ENCODE measurements around the gene ANO2. TPM values are rescaled to one million over a fixed set of nuclear protein-coding genes. Genes with fewer than 3 reads are reported as not detected.

Gene ANO2
- total RNA-seq, 2 experiments from 2014 or later: not detected

DNA sequence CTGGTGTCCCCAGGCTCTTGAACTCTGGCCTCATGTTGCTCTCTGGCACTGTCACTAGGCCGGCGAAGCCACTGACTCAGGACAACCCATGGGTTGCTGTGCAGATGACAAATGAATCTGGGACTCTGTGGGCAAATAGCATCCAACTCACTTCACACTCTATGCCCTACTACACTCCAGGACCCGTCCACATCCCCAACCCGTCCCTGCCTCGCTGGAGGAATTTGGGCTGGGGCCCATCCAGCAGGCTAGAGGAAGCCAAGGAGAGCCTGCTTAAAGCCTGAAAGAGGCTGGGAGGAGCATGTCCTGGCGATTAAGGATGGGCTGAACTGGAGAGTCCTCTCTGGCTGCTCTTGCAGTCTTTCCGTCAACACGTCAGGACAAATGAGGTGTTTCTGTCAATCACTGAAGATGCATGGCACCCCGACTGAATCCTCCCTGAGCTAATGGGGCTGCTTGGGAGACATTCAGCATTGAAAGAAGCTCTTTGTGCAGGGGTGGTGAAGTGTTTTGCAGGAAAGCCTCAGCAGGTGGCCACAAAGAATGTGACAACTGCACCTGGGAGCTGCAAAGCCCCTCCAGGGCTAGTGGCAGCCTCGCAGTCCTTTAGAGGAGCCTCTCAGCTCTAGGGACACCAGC is 71.7 kb downstream of the ANO2 start:
- Mint-ChIP-seq H3K4me1 (ENCODE audit: low read depth) (no peaks in the 10 kb centered on the region), H3K9me3 (no peaks in the 10 kb centered on the region), H3K27me3 (peaks cover 8% of the 10 kb centered on the region), H3K4me3 (no peak overlapping the region), H3K36me3 (ENCODE audit: low read depth) (no peaks in the 10 kb centered on the region), H3K27ac (no peak overlapping the region)
- CTCF ChIA-PET: no interaction called here
- TF ChIP-seq, protein P1, sequence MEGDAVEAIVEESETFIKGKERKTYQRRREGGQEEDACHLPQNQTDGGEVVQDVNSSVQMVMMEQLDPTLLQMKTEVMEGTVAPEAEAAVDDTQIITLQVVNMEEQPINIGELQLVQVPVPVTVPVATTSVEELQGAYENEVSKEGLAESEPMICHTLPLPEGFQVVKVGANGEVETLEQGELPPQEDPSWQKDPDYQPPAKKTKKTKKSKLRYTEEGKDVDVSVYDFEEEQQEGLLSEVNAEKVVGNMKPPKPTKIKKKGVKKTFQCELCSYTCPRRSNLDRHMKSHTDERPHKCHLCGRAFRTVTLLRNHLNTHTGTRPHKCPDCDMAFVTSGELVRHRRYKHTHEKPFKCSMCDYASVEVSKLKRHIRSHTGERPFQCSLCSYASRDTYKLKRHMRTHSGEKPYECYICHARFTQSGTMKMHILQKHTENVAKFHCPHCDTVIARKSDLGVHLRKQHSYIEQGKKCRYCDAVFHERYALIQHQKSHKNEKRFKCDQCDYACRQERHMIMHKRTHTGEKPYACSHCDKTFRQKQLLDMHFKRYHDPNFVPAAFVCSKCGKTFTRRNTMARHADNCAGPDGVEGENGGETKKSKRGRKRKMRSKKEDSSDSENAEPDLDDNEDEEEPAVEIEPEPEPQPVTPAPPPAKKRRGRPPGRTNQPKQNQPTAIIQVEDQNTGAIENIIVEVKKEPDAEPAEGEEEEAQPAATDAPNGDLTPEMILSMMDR (IDR thresholded peaks at IDR 0.05): no peak
- ATAC-seq: no peak
- intact Hi-C loops (cut with micrococcal nuclease): no loop called here
- POLR2A ChIA-PET: no interaction called here
- no peak for DNase-seq

DNA sequence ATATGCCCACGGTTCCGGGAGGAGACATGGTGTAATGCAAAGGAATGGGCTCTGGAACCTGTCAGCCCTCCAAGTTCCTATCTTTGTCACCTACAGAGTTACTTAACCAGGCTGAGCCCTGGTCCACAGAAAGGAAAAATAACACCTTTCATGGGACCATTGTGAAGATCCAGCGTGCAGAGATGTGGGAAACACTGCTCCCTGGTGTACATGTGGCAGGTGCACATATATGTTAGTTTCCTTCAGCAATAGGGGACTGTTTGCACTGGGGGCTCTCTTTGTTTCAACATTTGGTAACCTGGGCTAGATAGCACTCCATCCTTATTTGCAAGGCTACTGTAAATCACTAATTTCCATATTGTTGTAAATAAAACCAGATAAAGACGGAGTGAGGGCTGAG is 72.3 kb downstream of the ANO2 start:
- POLR2A ChIA-PET: no interaction called here
- Mint-ChIP-seq H3K4me3 (no peak overlapping the region), H3K9me3 (no peaks in the 10 kb centered on the region), H3K27me3 (peaks cover 8% of the 10 kb centered on the region), H3K4me1 (ENCODE audit: low read depth) (no peaks in the 10 kb centered on the region), H3K36me3 (ENCODE audit: low read depth) (no peaks in the 10 kb centered on the region), H3K27ac (no peak overlapping the region)
- intact Hi-C loops (cut with micrococcal nuclease): no loop called here
- ATAC-seq: no peak
- TF ChIP-seq, protein P1 (IDR thresholded peaks at IDR 0.05): no peak
- CTCF ChIA-PET: interaction anchor here (1.0 kb wide), 1 partner anchor 127 kb away, joined by 3 read pairs; no protein-coding TSS in a partner anchor
- no peak for DNase-seq

DNA sequence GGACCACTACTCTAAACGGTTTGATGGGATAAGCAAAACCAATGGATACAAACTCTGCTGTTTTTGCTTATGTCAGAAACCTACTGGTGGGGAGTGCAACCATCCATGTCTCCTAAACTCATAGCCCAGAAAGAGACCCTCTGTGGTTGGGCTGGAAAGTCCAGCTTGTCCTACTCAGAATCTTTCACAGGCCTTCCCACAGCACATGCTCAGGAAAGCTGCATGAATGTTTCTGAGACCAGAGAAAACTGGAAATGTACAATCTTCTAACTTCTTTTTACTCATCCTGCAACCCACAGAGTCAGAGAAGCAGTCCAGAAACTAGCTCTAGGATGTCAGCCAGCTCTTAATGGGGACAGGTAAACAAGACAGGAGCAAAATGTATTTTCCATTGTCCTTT is 73.3 kb downstream of the ANO2 start:
- Mint-ChIP-seq H3K36me3 (ENCODE audit: low read depth) (no peaks in the 10 kb centered on the region), H3K27me3 (peaks cover 5% of the 10 kb centered on the region), H3K4me1 (ENCODE audit: low read depth) (no peaks in the 10 kb centered on the region), H3K4me3 (no peak overlapping the region), H3K9me3 (no peaks in the 10 kb centered on the region), H3K27ac (no peak overlapping the region)
- DNase-seq: no peak
- TF ChIP-seq, protein P1 (IDR thresholded peaks at IDR 0.05): no peak
- ChIA-PET CTCF (interaction anchor here (1.0 kb wide), 1 partner anchor 126 kb away, joined by 3 read pairs; no protein-coding TSS in a partner anchor), POLR2A (no interaction called here)
- ATAC-seq: no peak
- intact Hi-C loops (cut with micrococcal nuclease): no loop called here

DNA sequence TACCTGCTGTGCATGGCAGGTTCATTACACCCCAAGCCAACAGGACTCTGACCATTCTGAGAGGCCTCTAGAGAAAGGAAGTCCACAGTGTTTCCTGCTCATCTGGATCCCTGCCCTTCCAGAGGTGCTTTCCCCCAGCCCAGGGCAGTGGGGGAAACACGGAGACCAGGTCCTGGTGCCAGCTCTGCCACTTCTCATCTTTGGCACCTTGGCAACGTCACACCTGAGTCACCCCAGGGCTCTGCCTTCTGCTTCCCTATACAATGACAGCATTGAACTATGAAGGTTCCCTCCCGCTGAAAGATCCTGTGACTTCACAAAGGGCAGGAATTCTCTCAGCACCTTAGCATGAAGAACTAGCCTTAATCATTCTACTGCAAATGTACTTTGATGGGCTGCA is 74.9 kb downstream of the ANO2 start:
- CTCF ChIA-PET: interaction anchor here (0.6 kb wide), 1 partner anchor 25 kb away, joined by 4 read pairs; no protein-coding TSS in a partner anchor
- no peaks in the 10 kb centered on the region for H3K9me3 Mint-ChIP-seq
- intact Hi-C loops (cut with micrococcal nuclease): no loop called here
- H3K36me3 Mint-ChIP-seq (ENCODE audit: low read depth): no peaks in the 10 kb centered on the region
- no peak overlapping the region for H3K27ac Mint-ChIP-seq
- ATAC-seq (no peak), DNase-seq (no peak)
- H3K4me3 Mint-ChIP-seq: no peak overlapping the region
- H3K4me1 Mint-ChIP-seq (ENCODE audit: low read depth): no peaks in the 10 kb centered on the region
- TF ChIP-seq, protein P1 (IDR thresholded peaks at IDR 0.05): no peak
- POLR2A ChIA-PET: no interaction called here
- peaks cover 2% of the 10 kb centered on the region for H3K27me3 Mint-ChIP-seq

DNA sequence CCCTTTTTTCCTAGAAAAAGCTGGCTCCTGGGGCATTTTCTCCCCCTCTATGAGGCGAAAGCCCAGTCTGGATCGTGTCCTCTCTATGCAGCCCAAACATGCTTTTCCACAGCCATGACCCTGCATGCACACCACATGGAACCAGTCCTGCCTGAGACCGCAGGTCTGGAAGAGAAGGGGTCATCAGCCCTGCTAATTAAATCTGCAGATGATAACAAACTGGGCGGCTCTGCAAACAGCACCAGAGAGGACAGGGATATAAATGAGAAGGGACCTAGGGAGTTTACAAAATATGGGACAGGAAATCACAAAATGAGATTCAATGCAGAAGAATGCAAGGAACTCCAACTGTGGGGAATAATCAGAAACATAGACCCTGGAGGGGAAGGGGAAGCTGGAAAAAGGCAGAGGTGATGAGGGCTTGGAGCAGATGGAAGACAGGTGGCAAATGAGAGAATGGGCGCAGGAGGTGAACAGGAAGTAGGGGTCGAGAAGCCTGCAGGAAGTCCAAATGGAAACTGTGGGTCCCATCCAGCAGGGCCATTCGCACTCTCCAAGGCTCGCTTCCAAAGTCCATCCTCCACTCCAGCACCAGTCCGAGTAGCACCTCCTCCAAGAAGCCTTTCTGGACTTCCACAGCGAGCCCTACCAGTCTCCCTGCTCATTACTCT is 76.3 kb downstream of the ANO2 start:
- TF ChIP-seq, protein P1 (IDR thresholded peaks at IDR 0.05): no peak
- CTCF ChIA-PET: no interaction called here
- POLR2A ChIA-PET: no interaction called here
- H3K4me3 Mint-ChIP-seq: no peak overlapping the region
- no peak overlapping the region for H3K27ac Mint-ChIP-seq
- no peak for ATAC-seq
- DNase-seq: no peak
- H3K27me3 Mint-ChIP-seq: no peaks in the 10 kb centered on the region
- H3K36me3 Mint-ChIP-seq (ENCODE audit: low read depth): no peaks in the 10 kb centered on the region
- no peaks in the 10 kb centered on the region for H3K9me3 Mint-ChIP-seq
- intact Hi-C loops (cut with micrococcal nuclease): no loop called here
- no peaks in the 10 kb centered on the region for H3K4me1 Mint-ChIP-seq (ENCODE audit: low read depth)

All from activated CD8-positive, alpha-beta T cell treated with anti-CD3 and anti-CD28 coated beads for 36 hours (primary cell).